HG03469 (cell line): Measurements from ENCODE around the gene PLXNC1.

Experiments used
- ATAC-seq: cut with Tn5 transposase; IDR thresholded peaks from one replicate; pipeline ENCODE4 v1.9.1; 2021; ENCODE audit warnings: mild to moderate bottlenecking, moderate library complexity, moderate number of reproducible peaks; ENCODE audit not compliant: unreplicated experiment

PLXNC1 gene

GRCh38 chr12:94229902-94230301, 81.5 kb downstream of the PLXNC1 start:
- no peak for ATAC-seq

- ATAC-seq, result peak; percentile 68
Observed at GRCh38 chr12:94230357-94230905, 82.1 kb downstream of the PLXNC1 start.

GRCh38 chr12:94231709-94232108, 83.3 kb downstream of the PLXNC1 start:
- ATAC-seq, result no peak

- ATAC-seq, result no peak
Observed at GRCh38 chr12:94235848-94236247, 87.5 kb downstream of the PLXNC1 start.

- ATAC-seq, result no peak
Observed at GRCh38 chr12:94239332-94239993, 91.1 kb downstream of the PLXNC1 start.

GRCh38 chr12:94240171-94240570, 91.8 kb downstream of the PLXNC1 start:
- ATAC-seq, result peak; percentile 75

- no peak for ATAC-seq
Observed at GRCh38 chr12:94242901-94243300, 94.5 kb downstream of the PLXNC1 start.

GRCh38 chr12:94244165-94245133, 96.1 kb downstream of the PLXNC1 start:
- peak; percentile 35 for ATAC-seq

GRCh38 chr12:94245631-94246383, 97.4 kb downstream of the PLXNC1 start:
- no peak for ATAC-seq

GRCh38 chr12:94247246-94247645, 98.9 kb downstream of the PLXNC1 start:
- no peak for ATAC-seq

- no peak for ATAC-seq
Observed at GRCh38 chr12:94248582-94248981, 100.2 kb downstream of the PLXNC1 start.

GRCh38 chr12:94250130-94250529, 101.8 kb downstream of the PLXNC1 start:
- no peak for ATAC-seq

GRCh38 chr12:94254270-94254669, 105.9 kb downstream of the PLXNC1 start:
- ATAC-seq, result no peak

- ATAC-seq, result no peak
Observed at GRCh38 chr12:94255006-94255405, 106.6 kb downstream of the PLXNC1 start.

GRCh38 chr12:94255428-94255827, 107.1 kb downstream of the PLXNC1 start:
- ATAC-seq, result no peak

- peak; percentile 25 for ATAC-seq
Observed at GRCh38 chr12:94258593-94258992, 110.2 kb downstream of the PLXNC1 start.

- no peak for ATAC-seq
Observed at GRCh38 chr12:94260017-94260416, 111.6 kb downstream of the PLXNC1 start.

GRCh38 chr12:94260717-94261116, 112.3 kb downstream of the PLXNC1 start:
- ATAC-seq, result no peak

GRCh38 chr12:94261119-94261518, 112.7 kb downstream of the PLXNC1 start:
- ATAC-seq, result no peak

GRCh38 chr12:94261786-94262185, 113.4 kb downstream of the PLXNC1 start:
- no peak for ATAC-seq
